H1 (cell line): Measurements from ENCODE around the gene CCDC78. TPM values are rescaled to one million over a fixed set of nuclear protein-coding genes. Genes with fewer than 3 reads are reported as not detected.

Experiments
- CTCF ChIA-PET: fragments of 300-600 bp; sonication (Branson Sonifier 250); formaldehyde crosslinking; loops from one replicate; lab custom pipeline; 2021; ENCODE audit not compliant: partially characterized antibody; lab: Charles Lee
- POLR2A ChIA-PET: fragments of 300-600 bp; sonication (Branson Sonifier 250); formaldehyde crosslinking; loops from one replicate; lab custom pipeline; 2021; ENCODE audit warnings: inconsistent platforms; ENCODE audit not compliant: partially characterized antibody; lab: Charles Lee
- DNase-seq, 2 experiments: peaks; one replicate each; pipeline versions ENCODE4 v3.0.0 to v3.0.0-alpha.2; 2010 to 2022; ENCODE audit warnings: low spot score in 2 of 2, low read depth in 1 of 2, mixed read lengths in 1 of 2
- FAIRE-seq: peaks from 2 replicates; lab custom pipeline; 2011; peaks lifted over from hg19 to GRCh38; lab: Jason Lieb, UNC
- H2AFZ ChIP-seq: 2 replicates; pipeline ENCODE4 v1.8.1; 2012; ENCODE audit warnings: low read length, inconsistent platforms
- H2AK5ac ChIP-seq: 2 replicates; pipeline ENCODE4 v1.6.1; 2013; ENCODE audit warnings: low read depth, low read length
- H2BK120ac ChIP-seq: replicated peaks from 2 replicates; pipeline ENCODE3; 2013; ENCODE audit warnings: low read depth, low read length, inconsistent platforms
- H2BK12ac ChIP-seq: 2 replicates; pipeline ENCODE4 v1.6.1; 2013; ENCODE audit warnings: low read depth, low read length
- H2BK15ac ChIP-seq: 2 replicates; pipeline ENCODE4 v1.6.1; 2013; ENCODE audit warnings: low read length
- H2BK20ac ChIP-seq: 2 replicates; pipeline ENCODE4 v1.6.1; 2013; ENCODE audit warnings: low read length
- H2BK5ac ChIP-seq: 2 replicates; pipeline ENCODE4 v1.6.1; 2013; ENCODE audit warnings: low read depth, low read length
- H3K14ac ChIP-seq: 2 replicates; pipeline ENCODE4 v1.6.1; 2013; ENCODE audit warnings: inconsistent platforms; ENCODE audit not compliant: insufficient read length
- H3K18ac ChIP-seq: 2 replicates; pipeline ENCODE4 v1.6.1; 2013; ENCODE audit warnings: low read length; ENCODE audit errors: extremely low read depth
- H3K23ac ChIP-seq: 2 replicates; pipeline ENCODE4 v1.6.1; 2013; ENCODE audit warnings: inconsistent platforms; ENCODE audit not compliant: insufficient read length
- H3K23me2 ChIP-seq: 2 replicates; pipeline ENCODE4 v1.6.1; 2013; ENCODE audit warnings: low read depth, low read length
- H3K27ac ChIP-seq: 2 replicates; pipeline ENCODE4 v1.6.1; 2011; ENCODE audit warnings: low read depth, low read length, inconsistent platforms
- H3K27me3 ChIP-seq, 4 experiments: replicated peaks in 1 of 4; 1 replicate in 1 of 4; 2 replicates in 3 of 4; pipeline versions ENCODE4 v1.6.1 to v1.8.1; 2011 to 2013; ENCODE audit warnings: low read length in 3 of 4, mild to moderate bottlenecking in 3 of 4, inconsistent platforms in 2 of 4, mixed read lengths in 2 of 4, moderate library complexity in 1 of 4; ENCODE audit not compliant: control insufficient read depth in 3 of 4, insufficient read depth in 3 of 4; ENCODE audit errors: extremely low read depth in 1 of 4
- H3K36me3 ChIP-seq, 4 experiments: 2 replicates each; pipeline versions ENCODE4 v1.6.1 to v1.8.1; 2011 to 2013; ENCODE audit warnings: mild to moderate bottlenecking in 4 of 4, low read length in 3 of 4, moderate library complexity in 2 of 4, control low read depth in 1 of 4, inconsistent platforms in 1 of 4; ENCODE audit not compliant: insufficient read depth in 4 of 4, control insufficient read depth in 2 of 4
- H3K4ac ChIP-seq: replicated peaks from 2 replicates; pipeline ENCODE3; 2013; ENCODE audit warnings: low read length, low read depth, mixed read lengths, inconsistent platforms; ENCODE audit not compliant: insufficient read length
- H3K4me1 ChIP-seq, 4 experiments: replicated peaks in 1 of 4; 1 replicate in 1 of 4; 2 replicates in 3 of 4; pipeline versions ENCODE4 v1.6.1 to v1.8.1; 2011 to 2013; ENCODE audit warnings: low read length in 3 of 4, inconsistent platforms in 2 of 4, mixed read lengths in 1 of 4; ENCODE audit not compliant: insufficient read depth in 4 of 4, control insufficient read depth in 3 of 4
- H3K4me2 ChIP-seq, 2 experiments: 2 replicates each; pipeline versions ENCODE4 v1.6.1 to v1.8.1; 2011 to 2013; ENCODE audit warnings: low read depth in 2 of 2, low read length in 2 of 2, control low read depth in 1 of 2, inconsistent platforms in 1 of 2, mild to moderate bottlenecking in 1 of 2; ENCODE audit not compliant: insufficient read depth in 1 of 2
- H3K4me3 ChIP-seq, 4 experiments: fragments of 200-600, 300-600 bp in 1 of 4; sonication (generic), shearing (Covaris generic), sonication (Bioruptor Twin) in 1 of 4; 2 replicates each; pipeline versions ENCODE4 v1.5.1 to v1.8.1; 2011 to 2016; ENCODE audit warnings: low read length in 4 of 4, low read depth in 3 of 4, control low read depth in 2 of 4, inconsistent platforms in 2 of 4, mild to moderate bottlenecking in 2 of 4, mixed read lengths in 1 of 4, moderate library complexity in 1 of 4; ENCODE audit not compliant: insufficient read depth in 2 of 4; ENCODE audit errors: extremely low read depth in 1 of 4
- H3K56ac ChIP-seq: replicated peaks from 2 replicates; pipeline ENCODE3; 2013; ENCODE audit warnings: low read depth, mild to moderate bottlenecking, mixed read lengths, low read length, inconsistent platforms; ENCODE audit not compliant: insufficient read length
- H3K79me1 ChIP-seq: 2 replicates; pipeline ENCODE4 v1.6.1; 2013; ENCODE audit warnings: low read depth, low read length, control low read depth
- H3K79me2 ChIP-seq, 2 experiments: 2 replicates each; pipeline versions ENCODE4 v1.6.1 to v1.8.1; 2012 to 2013; ENCODE audit warnings: low read length in 2 of 2, mild to moderate bottlenecking in 2 of 2, inconsistent platforms in 1 of 2; ENCODE audit not compliant: insufficient read depth in 2 of 2, control insufficient read depth in 1 of 2
- H3K9ac ChIP-seq, 4 experiments: replicated peaks in 1 of 4; 1 replicate in 1 of 4; 2 replicates in 3 of 4; pipeline versions ENCODE4 v1.6.1 to v1.8.1; 2011 to 2013; ENCODE audit warnings: low read depth in 3 of 4, low read length in 3 of 4, control low read depth in 2 of 4, mild to moderate bottlenecking in 2 of 4, moderate library complexity in 2 of 4, inconsistent platforms in 1 of 4; ENCODE audit errors: extremely low read depth in 1 of 4
- H3K9me3 ChIP-seq, 2 experiments: 2 replicates each; pipeline versions ENCODE4 v1.6.1 to v1.8.1; 2012 to 2013; ENCODE audit warnings: mild to moderate bottlenecking in 2 of 2, moderate library complexity in 2 of 2, control low read depth in 1 of 2, inconsistent platforms in 1 of 2, low read depth in 1 of 2, low read length in 1 of 2, mixed read lengths in 1 of 2; ENCODE audit not compliant: insufficient read depth in 2 of 2
- H4K20me1 ChIP-seq, 2 experiments: replicated peaks in 1 of 2; 2 replicates each; pipeline versions ENCODE3 to v1.8.1; 2011 to 2013; ENCODE audit warnings: inconsistent platforms in 2 of 2, low read length in 2 of 2, mild to moderate bottlenecking in 1 of 2; ENCODE audit not compliant: insufficient read depth in 2 of 2, control insufficient read depth in 1 of 2
- H4K5ac ChIP-seq: 2 replicates; pipeline ENCODE4 v1.6.1; 2013; ENCODE audit warnings: low read length, low read depth, mixed read lengths, inconsistent platforms; ENCODE audit not compliant: insufficient read length
- H4K8ac ChIP-seq: 2 replicates; pipeline ENCODE4 v1.8.0; 2013; ENCODE audit warnings: mild to moderate bottlenecking, moderate library complexity, low read length, inconsistent platforms; ENCODE audit not compliant: insufficient read depth; ENCODE audit errors: extremely low read depth
- H4K91ac ChIP-seq: replicated peaks from 2 replicates; pipeline ENCODE3; 2013; ENCODE audit warnings: low read length, mixed read lengths, inconsistent platforms; ENCODE audit not compliant: insufficient read length
- BRCA1 ChIP-seq: IDR thresholded peaks from 2 replicates; pipeline ENCODE4 v1.6.1; 2012; ENCODE audit warnings: low read depth, low read length, improper control_type of control experiment
- CBX8 ChIP-seq: fragments of 300-800, 300-1000 bp; sonication (generic); IDR thresholded peaks from 2 replicates; pipeline ENCODE4 v1.7.1; 2016; ENCODE audit warnings: low read depth, low read length, borderline replicate concordance
- CTCF ChIP-seq, 3 experiments: IDR thresholded peaks; 1 replicate in 2 of 3; 2 replicates in 1 of 3; pipeline versions ENCODE4 v1.5.1 to v1.6.1; 2011; ENCODE audit warnings: low read length in 3 of 3, mild to moderate bottlenecking in 3 of 3, inconsistent platforms in 2 of 3, low read depth in 1 of 3, moderate library complexity in 1 of 3; ENCODE audit not compliant: insufficient read depth in 1 of 3; ENCODE audit errors: control extremely low read depth in 1 of 3
- MAFK ChIP-seq: IDR thresholded peaks from 2 replicates; pipeline ENCODE4 v1.6.1; 2012; ENCODE audit warnings: low read depth, mild to moderate bottlenecking, improper control_type of control experiment, low read length
- SIX5 ChIP-seq: IDR thresholded peaks from 2 replicates; pipeline ENCODE4 v1.6.1; 2011; ENCODE audit warnings: mild to moderate bottlenecking, low read depth, low read length
- WGBS, 2 experiments: shearing (Covaris generic) in 1 of 2; methylation state at CpG; one replicate each; pipeline versions ENCODE4 v1.1.6 to v1.1.7; 2013 to 2015; ENCODE audit warnings: low lambda C conversion rate in 2 of 2, mixed read lengths in 2 of 2, inconsistent platforms in 1 of 2, low coverage in 1 of 2, missing lambda C conversion rate in 1 of 2; ENCODE audit not compliant: insufficient replicate concordance in 2 of 2, insufficient coverage in 1 of 2, insufficient read length in 1 of 2; ENCODE audit errors: extremely low coverage in 1 of 2, missing lambda C conversion rate in 1 of 2; 5-methylcytosine and 5-hydroxymethylcytosine counted together
- polyA plus RNA-seq, 7 experiments: library from polyadenylated mRNA; depleted of rRNA in 3 of 7; stranded (reverse) in 5 of 7; unstranded in 2 of 7; fragments of >200 nt in 5 of 7; fragments of 200-250 nt in 2 of 7; gene quantifications; 1 replicate in 5 of 7; 2 replicates in 1 of 7; 4 replicates in 1 of 7; pipeline versions ENCODE4 v1.2.1 to v1.2.3, GENCODE V29; 2011 to 2013; ENCODE audit warnings: missing spikeins in 2 of 7, mixed read lengths in 2 of 7
- total RNA-seq: library from RNA; stranded (reverse); fragmentation: NEBNext Ultra II Directional; extraction: Animal tissue kit (Norgen Biotek cat#: 25700); gene quantifications from 2 replicates; pipeline ENCODE4 v1.2.1, GENCODE V29; 2021
- TF ChIP-seq, protein P1 (sequence below): IDR thresholded peaks from 2 replicates; pipeline ENCODE4 v1.6.1; 2012; ENCODE audit warnings: inconsistent platforms
- TF ChIP-seq, protein P2 (sequence below): IDR thresholded peaks from 2 replicates; pipeline ENCODE4 v1.6.1; 2012; ENCODE audit warnings: low read length, inconsistent platforms

Gene CCDC78
- total and polyA plus RNA-seq, 2 of the 8 experiments (the other 6 are each of a cell fraction or from before 2014, with no cell fraction given): 7.1 to 8.5 TPM

DNA sequence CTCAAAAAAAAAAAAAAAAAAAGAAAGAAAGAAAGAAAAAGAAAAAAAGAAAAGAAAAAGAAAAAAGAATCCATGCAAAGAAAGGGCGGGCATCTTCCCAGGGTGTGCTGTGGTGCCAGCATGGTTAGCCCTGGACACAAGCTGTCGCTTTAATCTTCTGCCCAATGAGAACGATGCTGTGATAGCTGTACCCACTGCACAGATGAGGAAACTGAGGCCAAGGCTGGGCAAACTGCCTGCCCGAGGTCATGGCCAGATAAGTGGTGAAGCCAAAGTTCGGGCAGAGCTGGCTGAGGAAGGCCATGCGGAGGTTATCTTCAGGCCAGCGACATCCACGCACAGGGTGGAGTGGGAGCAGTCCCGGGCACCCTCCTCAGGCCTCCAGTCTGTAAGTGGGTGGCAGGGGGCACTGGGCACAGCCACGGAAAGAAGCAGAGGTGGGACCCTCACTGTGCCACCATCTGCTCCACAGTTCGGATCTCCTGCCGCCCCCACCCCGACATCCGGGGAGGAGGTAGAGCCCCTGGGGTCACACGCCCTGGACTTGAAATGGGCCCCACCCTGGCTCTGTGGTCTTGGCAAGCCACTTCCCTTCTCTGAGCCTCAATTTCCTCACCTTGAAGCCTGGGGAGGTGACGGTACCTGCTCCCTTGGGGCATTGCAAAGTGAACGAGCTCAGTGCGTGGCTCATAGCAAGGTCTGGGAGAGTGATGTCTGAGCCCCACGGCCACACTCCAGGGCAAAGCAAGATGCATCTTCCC, 27.2 kb downstream of the CCDC78 start:
- H3K56ac ChIP-seq: no peak overlapping the region
- no peak overlapping the region for H2BK120ac ChIP-seq
- H3K36me3 ChIP-seq: no peaks in the 10 kb centered on the region
- H3K14ac ChIP-seq: no peak overlapping the region
- no peak overlapping the region for H4K91ac ChIP-seq
- H3K9ac ChIP-seq: no peak overlapping the region
- no peak overlapping the region for H3K4me2 ChIP-seq
- peaks cover 39 to 85% (median 76%) of the 10 kb centered on the region in 4 experiments for H3K27me3 ChIP-seq
- no peak overlapping the region for H4K5ac ChIP-seq
- H2BK5ac ChIP-seq: no peak overlapping the region
- no peak overlapping the region for H3K27ac ChIP-seq
- DNase-seq (no peak), FAIRE-seq (no peak)
- no peak overlapping the region for H2AFZ ChIP-seq
- no peak overlapping the region for H3K18ac ChIP-seq
- no peak overlapping the region for H3K4me3 ChIP-seq
- peak overlapping the region; percentile 25; the same call in 1 of the 2 replicates for H4K8ac ChIP-seq
- WGBS, 2 experiments: 85% methylated on average over 17 of the region's 19 CpGs; no CpG with 5 or more reads in 1 of the 2 experiments
- peaks cover 3% of the 10 kb centered on the region; the same call in 1 of the 2 replicates for H3K23me2 ChIP-seq
- H3K79me1 ChIP-seq: no peaks in the 10 kb centered on the region
- H2AK5ac ChIP-seq: no peak overlapping the region
- no peak overlapping the region for H2BK15ac ChIP-seq
- no peak overlapping the region for H3K23ac ChIP-seq
- H3K9me3 ChIP-seq: no peaks in the 10 kb centered on the region
- ChIA-PET CTCF (interaction anchor here (0.6 kb wide), 1 partner anchor 45 kb away, joined by 5 read pairs; no protein-coding TSS in a partner anchor), POLR2A (interaction anchor here (0.8 to 1.2 kb wide), 4 partner anchors 10 to 89 kb away, joined by 3 to 4 read pairs (median 3); partner anchors contain the start of genes RHBDL1, RPUSD1 and WDR24)
- H3K4ac ChIP-seq: no peak overlapping the region
- no peaks in the 10 kb centered on the region for H3K79me2 ChIP-seq
- peaks cover 6 to 27% of the 10 kb centered on the region in 2 experiments for H4K20me1 ChIP-seq
- H3K4me1 ChIP-seq: peaks cover 0 to 8% (median 7%) of the 10 kb centered on the region in 4 experiments; a peak in 4 of 7 replicates
- H2BK12ac ChIP-seq: no peak overlapping the region
- no peak overlapping the region for H2BK20ac ChIP-seq
- no peak for TF ChIP-seq SIX5
- TF ChIP-seq CTCF (IDR thresholded peaks at IDR 0.05; ENCODE audit: control extremely low read depth in 1 of 3, insufficient read depth in 1 of 3, low read depth in 1 of 3, low read length in 3 of 3): no peak
- TF ChIP-seq, protein P1, sequence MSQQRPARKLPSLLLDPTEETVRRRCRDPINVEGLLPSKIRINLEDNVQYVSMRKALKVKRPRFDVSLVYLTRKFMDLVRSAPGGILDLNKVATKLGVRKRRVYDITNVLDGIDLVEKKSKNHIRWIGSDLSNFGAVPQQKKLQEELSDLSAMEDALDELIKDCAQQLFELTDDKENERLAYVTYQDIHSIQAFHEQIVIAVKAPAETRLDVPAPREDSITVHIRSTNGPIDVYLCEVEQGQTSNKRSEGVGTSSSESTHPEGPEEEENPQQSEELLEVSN: no peak
- TF ChIP-seq BRCA1: no peak
- TF ChIP-seq, protein P2, sequence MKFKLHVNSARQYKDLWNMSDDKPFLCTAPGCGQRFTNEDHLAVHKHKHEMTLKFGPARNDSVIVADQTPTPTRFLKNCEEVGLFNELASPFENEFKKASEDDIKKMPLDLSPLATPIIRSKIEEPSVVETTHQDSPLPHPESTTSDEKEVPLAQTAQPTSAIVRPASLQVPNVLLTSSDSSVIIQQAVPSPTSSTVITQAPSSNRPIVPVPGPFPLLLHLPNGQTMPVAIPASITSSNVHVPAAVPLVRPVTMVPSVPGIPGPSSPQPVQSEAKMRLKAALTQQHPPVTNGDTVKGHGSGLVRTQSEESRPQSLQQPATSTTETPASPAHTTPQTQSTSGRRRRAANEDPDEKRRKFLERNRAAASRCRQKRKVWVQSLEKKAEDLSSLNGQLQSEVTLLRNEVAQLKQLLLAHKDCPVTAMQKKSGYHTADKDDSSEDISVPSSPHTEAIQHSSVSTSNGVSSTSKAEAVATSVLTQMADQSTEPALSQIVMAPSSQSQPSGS: no peak
- TF ChIP-seq MAFK: no peak
- TF ChIP-seq CBX8: no peak
